GM21528 (cell line): ENCODE data around the gene SCGB1A1.

Experiments
- ATAC-seq: cut with Tn5 transposase; IDR thresholded peaks from one replicate; pipeline ENCODE4 v1.9.1; 2021; ENCODE audit warnings: mild to moderate bottlenecking, moderate library complexity; ENCODE audit not compliant: unreplicated experiment, low FRiP score

The SCGB1A1 gene

GRCh38 chr11:62472063-62472884 is 53.4 kb downstream of the SCGB1A1 start:
- no peak for ATAC-seq
